T-cell (primary cell): ENCODE measurements around the gene NAPSA. TPM values are rescaled to one million over a fixed set of nuclear protein-coding genes. Genes with fewer than 3 reads are reported as not detected.

Experiments
- ATAC-seq, 4 experiments: fragments of 200-7000 bp in 3 of 4; fragments of 150-1000 bp in 1 of 4; cut with Tn5 transposase; replicated peaks in 1 of 4; 1 replicate in 3 of 4; 2 replicates in 1 of 4; pipeline ENCODE4 v1.10.0; 2021; ENCODE audit warnings: moderate library complexity in 3 of 4, mild to moderate bottlenecking in 2 of 4, moderate number of reproducible peaks in 1 of 4
- CTCF ChIA-PET, 2 donors: fragments of 300-600 bp; sonication (Branson Sonifier 250); formaldehyde crosslinking; loops; one replicate each; lab custom pipeline; 2022; ENCODE audit warnings: antibody characterized with exemption in 2 of 2; lab: Charles Lee
- POLR2A ChIA-PET, 2 donors: fragments of 300-600 bp; sonication (Branson Sonifier 250); formaldehyde crosslinking; loops; one replicate each; lab custom pipeline; 2022; ENCODE audit warnings: antibody characterized with exemption in 2 of 2; lab: Charles Lee
- DNase-seq, 35 experiments: peaks; one replicate each; pipeline versions ENCODE4 v3.0.0 to v3.0.0-alpha.2; 2013 to 2023
- H3K27ac ChIP-seq: one replicate; pipeline ENCODE4 v1.5.1; 2013; ENCODE audit warnings: low read length
- H3K27me3 ChIP-seq, 2 experiments: replicated peaks in 1 of 2; 1 replicate in 1 of 2; 2 replicates in 1 of 2; pipeline versions ENCODE4 v1.6.1 to v1.7.0; 2013; ENCODE audit warnings: low read length in 1 of 2, mixed read lengths in 1 of 2; ENCODE audit not compliant: control insufficient read depth in 2 of 2, insufficient read depth in 2 of 2; ENCODE audit errors: extremely low read depth in 1 of 2
- H3K36me3 ChIP-seq, 2 donors: 1 replicate in 1 of 2; 2 replicates in 1 of 2; pipeline versions ENCODE4 v1.6.1 to v1.7.0; 2013; ENCODE audit warnings: low read length in 1 of 2; ENCODE audit not compliant: control insufficient read depth in 2 of 2, insufficient read depth in 1 of 2; ENCODE audit errors: extremely low read depth in 1 of 2
- H3K4me1 ChIP-seq, 2 experiments: 1 replicate in 1 of 2; 2 replicates in 1 of 2; pipeline versions ENCODE4 v1.6.1 to v1.7.0; 2013; ENCODE audit warnings: low read length in 2 of 2, mixed read lengths in 1 of 2; ENCODE audit not compliant: insufficient read depth in 2 of 2, control insufficient read depth in 1 of 2; ENCODE audit errors: extremely low read depth in 1 of 2
- H3K4me3 ChIP-seq, 2 donors: 1 replicate in 1 of 2; 2 replicates in 1 of 2; pipeline versions ENCODE4 v1.5.1 to v1.7.0; 2013; ENCODE audit warnings: mild to moderate bottlenecking in 2 of 2, low read length in 1 of 2, moderate library complexity in 1 of 2; ENCODE audit not compliant: control insufficient read depth in 1 of 2; ENCODE audit errors: extremely low read depth in 1 of 2
- H3K9me3 ChIP-seq: 2 replicates; pipeline ENCODE4 v1.7.0; 2013
- H3K27ac Mint-ChIP-seq, 2 donors: one replicate each; pipeline ENCODE4 v1.8.0; 2020 to 2021; ENCODE audit warnings: mild to moderate bottlenecking in 2 of 2, mixed read lengths in 2 of 2
- H3K27me3 Mint-ChIP-seq, 2 donors: one replicate each; pipeline ENCODE4 v1.8.0; 2021 to 2022; ENCODE audit warnings: mixed read lengths in 2 of 2
- H3K36me3 Mint-ChIP-seq: one replicate; pipeline ENCODE4 v1.8.0; 2021; ENCODE audit warnings: mixed read lengths
- H3K4me1 Mint-ChIP-seq, 3 donors: one replicate each; pipeline ENCODE4 v1.8.0; 2020 to 2022; ENCODE audit warnings: mixed read lengths in 3 of 3, mild to moderate bottlenecking in 1 of 3
- H3K4me3 Mint-ChIP-seq, 3 donors: one replicate each; pipeline ENCODE4 v1.8.0; 2020 to 2022; ENCODE audit warnings: mild to moderate bottlenecking in 3 of 3, mixed read lengths in 3 of 3, moderate library complexity in 3 of 3
- H3K9me3 Mint-ChIP-seq, 3 donors: one replicate each; pipeline ENCODE4 v1.8.0; 2020 to 2022; ENCODE audit warnings: mixed read lengths in 3 of 3
- WGBS: methylation state at CpG from one replicate; pipeline ENCODE4 v1.1.5; 2013; ENCODE audit warnings: missing lambda C conversion rate; ENCODE audit not compliant: insufficient coverage; 5-methylcytosine and 5-hydroxymethylcytosine counted together
- total RNA-seq, 35 experiments: library from RNA in 6 of 35; stranded (reverse) in 6 of 35; fragments of 120-200 nt in 1 of 35; gene quantifications; one replicate each; pipeline versions ENCODE4 v1.2.1 to v1.2.4 and lab custom pipeline; 2013 to 2026

The NAPSA gene
- total RNA-seq, 5 donors from 2014 or later (not counting 1 experiment from before 2014, with no cell fraction given): 2.6 to 7.1 (median 3.0) TPM

- ChIA-PET POLR2A (no interaction called here), CTCF (no interaction called here)
- peaks cover 22% of the 10 kb centered on the region for H3K36me3 Mint-ChIP-seq
- no peaks in the 10 kb centered on the region for H3K9me3 ChIP-seq
- no peaks in the 10 kb centered on the region for H3K27me3 ChIP-seq
- no peak overlapping the region for H3K4me3 Mint-ChIP-seq
- no peaks in the 10 kb centered on the region for H3K27me3 Mint-ChIP-seq
- H3K27ac Mint-ChIP-seq: no peak overlapping the region
- no peak for DNase-seq
- H3K4me1 ChIP-seq: no peaks in the 10 kb centered on the region
- H3K4me3 ChIP-seq: no peak overlapping the region
- peaks cover 23 to 27% of the 10 kb centered on the region in 2 donors for H3K36me3 ChIP-seq
- no peaks in the 10 kb centered on the region for H3K9me3 Mint-ChIP-seq
- no peak overlapping the region for H3K27ac ChIP-seq
- no peaks in the 10 kb centered on the region for H3K4me1 Mint-ChIP-seq
- WGBS: 97% methylated on average over 19 of the region's 19 CpGs
- no peak for ATAC-seq
These were observed 41.4 kb upstream of the NAPSA start for GRCh38 chr19:50406829-50407228.

DNA sequence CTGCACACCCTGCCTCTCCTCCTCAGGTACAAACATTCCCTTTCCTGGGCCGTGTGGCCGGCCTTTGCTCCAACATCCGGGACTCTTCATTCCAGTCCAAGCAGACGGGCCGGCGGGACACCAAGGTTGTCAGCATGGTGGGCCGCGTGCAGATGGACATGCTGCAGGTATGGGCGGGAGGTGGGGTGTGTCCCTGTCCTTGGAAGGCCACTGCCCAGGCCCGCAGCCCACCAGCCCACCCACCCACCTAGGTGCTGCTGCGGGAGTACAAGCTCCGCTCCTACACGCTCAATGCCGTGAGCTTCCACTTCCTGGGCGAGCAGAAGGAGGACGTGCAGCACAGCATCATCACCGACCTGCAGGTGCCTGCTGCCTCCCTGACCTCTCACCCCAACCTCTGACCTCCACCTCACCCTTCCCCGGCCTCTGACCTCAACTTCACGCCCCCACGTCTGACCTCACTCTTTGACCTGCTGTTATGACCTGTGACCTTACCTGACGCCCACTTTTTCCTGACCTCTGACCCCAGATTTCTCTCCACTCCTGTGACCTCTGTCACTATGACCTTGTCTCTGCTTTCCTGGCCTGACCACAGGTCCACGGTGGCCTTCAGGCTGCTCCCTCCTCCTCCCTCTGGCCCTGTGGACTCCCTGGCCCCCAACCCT, 40.8 kb upstream of the NAPSA start:
- DNase-seq: no peak
- WGBS: 87% methylated on average over 15 of the region's 22 CpGs
- Mint-ChIP-seq H3K9me3 (no peaks in the 10 kb centered on the region), H3K36me3 (peaks cover 22% of the 10 kb centered on the region), H3K4me1 (no peaks in the 10 kb centered on the region), H3K27ac (no peak overlapping the region), H3K4me3 (no peak overlapping the region), H3K27me3 (no peaks in the 10 kb centered on the region)
- ATAC-seq: no peak
- POLR2A ChIA-PET: no interaction called here
- H3K36me3 ChIP-seq: peaks cover 25 to 27% of the 10 kb centered on the region in 2 donors
- H3K27ac ChIP-seq: no peak overlapping the region
- no peaks in the 10 kb centered on the region for H3K27me3 ChIP-seq
- H3K9me3 ChIP-seq: no peaks in the 10 kb centered on the region
- no peak overlapping the region for H3K4me3 ChIP-seq
- H3K4me1 ChIP-seq: no peaks in the 10 kb centered on the region
- CTCF ChIA-PET: no interaction called here

DNA sequence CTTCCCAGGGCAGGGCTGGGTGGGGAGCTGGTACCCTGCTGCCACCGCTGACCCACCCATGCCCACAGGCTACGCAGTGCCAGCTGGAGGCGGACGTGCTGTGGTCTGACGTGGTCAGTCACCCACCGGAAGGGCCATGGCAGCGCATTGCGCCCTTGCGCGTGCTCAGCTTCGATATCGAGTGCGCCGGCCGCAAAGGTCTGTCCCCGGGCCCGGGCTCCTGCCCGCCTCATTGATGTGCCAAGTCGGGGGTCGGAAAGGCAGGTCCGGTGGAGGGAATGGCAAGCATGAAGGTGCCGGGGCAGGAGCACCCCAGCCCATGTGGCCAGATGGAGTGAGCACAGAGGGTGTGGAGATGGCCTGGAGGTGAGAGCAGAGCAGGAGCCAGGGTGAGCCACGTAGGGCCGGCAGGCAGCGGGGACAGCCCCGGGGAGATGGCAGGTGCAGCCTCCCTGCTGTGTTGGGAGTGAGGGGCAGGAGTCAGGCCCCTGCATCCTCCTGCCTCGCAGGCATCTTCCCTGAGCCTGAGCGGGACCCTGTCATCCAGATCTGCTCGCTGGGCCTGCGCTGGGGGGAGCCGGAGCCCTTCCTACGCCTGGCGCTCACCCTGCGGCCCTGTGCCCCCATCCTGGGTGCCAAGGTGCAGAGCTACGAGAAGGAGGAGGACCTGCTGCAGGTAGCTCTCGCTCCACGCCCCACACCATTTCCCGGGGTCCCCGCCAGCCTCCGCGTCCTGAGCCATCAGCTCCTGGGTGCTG, 37.3 kb upstream of the NAPSA start:
- no peak overlapping the region for H3K4me3 Mint-ChIP-seq
- 95% methylated on average over 35 of the region's 41 CpGs for WGBS
- POLR2A ChIA-PET: interaction anchor here in 1 of 2 donors (0.5 kb wide), 1 partner anchor 449 kb away, joined by 3 read pairs; no protein-coding TSS in a partner anchor
- peaks cover 19% of the 10 kb centered on the region for H3K36me3 Mint-ChIP-seq
- Histone ChIP-seq H3K9me3 (no peaks in the 10 kb centered on the region), H3K27ac (no peak overlapping the region), H3K4me1 (no peaks in the 10 kb centered on the region), H3K36me3 (peaks cover 21 to 24% of the 10 kb centered on the region in 2 donors), H3K27me3 (no peaks in the 10 kb centered on the region), H3K4me3 (no peak overlapping the region)
- peaks cover 0 to 4% (median 0%) of the 10 kb centered on the region in 3 donors for H3K4me1 Mint-ChIP-seq
- H3K27ac Mint-ChIP-seq: no peak overlapping the region
- no peak for ATAC-seq
- CTCF ChIA-PET: interaction anchor here in 1 of 2 donors (0.5 kb wide), 1 partner anchor 46 kb away, joined by 5 read pairs; no protein-coding TSS in a partner anchor
- H3K27me3 Mint-ChIP-seq: no peaks in the 10 kb centered on the region
- no peaks in the 10 kb centered on the region for H3K9me3 Mint-ChIP-seq
- no peak for DNase-seq

DNA sequence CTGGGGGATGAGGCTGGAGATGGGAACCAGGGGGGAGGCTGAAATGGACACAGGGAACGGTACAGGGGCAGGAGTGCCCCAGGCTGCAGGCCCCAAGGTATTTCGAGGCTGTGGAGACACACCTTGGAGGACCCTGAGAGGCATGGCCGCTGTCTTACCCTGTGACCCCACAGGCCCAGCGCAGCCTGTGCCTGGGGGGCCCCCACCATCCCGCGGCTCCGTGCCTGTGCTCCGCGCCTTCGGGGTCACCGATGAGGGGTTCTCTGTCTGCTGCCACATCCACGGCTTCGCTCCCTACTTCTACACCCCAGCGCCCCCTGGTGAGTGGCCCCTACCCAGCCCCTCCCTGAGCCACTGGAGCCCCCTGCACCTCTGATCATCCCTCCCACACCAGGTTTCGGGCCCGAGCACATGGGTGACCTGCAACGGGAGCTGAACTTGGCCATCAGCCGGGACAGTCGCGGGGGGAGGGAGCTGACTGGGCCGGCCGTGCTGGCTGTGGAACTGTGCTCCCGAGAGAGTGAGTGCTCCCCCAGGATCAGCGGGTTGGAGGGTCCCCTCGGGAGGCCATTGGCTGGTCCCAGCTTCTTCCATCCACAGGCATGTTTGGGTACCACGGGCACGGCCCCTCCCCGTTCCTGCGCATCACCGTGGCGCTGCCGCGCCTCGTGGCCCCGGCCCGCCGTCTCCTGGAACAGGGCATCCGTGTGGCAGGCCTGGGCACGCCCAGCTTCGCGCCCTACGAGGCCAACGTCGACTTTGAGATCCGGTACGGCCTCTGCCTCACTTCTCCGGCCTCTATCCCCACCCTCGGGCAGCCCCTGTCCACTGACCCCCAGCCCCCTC, 36.4 kb upstream of the NAPSA start:
- H3K4me1 ChIP-seq: no peaks in the 10 kb centered on the region
- H3K27me3 ChIP-seq: no peaks in the 10 kb centered on the region
- CTCF ChIA-PET: no interaction called here
- Mint-ChIP-seq H3K27ac (no peak overlapping the region), H3K9me3 (no peaks in the 10 kb centered on the region), H3K4me3 (no peak overlapping the region), H3K4me1 (peaks cover 0 to 4% (median 0%) of the 10 kb centered on the region in 3 donors), H3K27me3 (no peaks in the 10 kb centered on the region), H3K36me3 (peaks cover 21% of the 10 kb centered on the region)
- no peak overlapping the region for H3K27ac ChIP-seq
- no peak for ATAC-seq
- H3K36me3 ChIP-seq: peaks cover 19 to 21% of the 10 kb centered on the region in 2 donors
- POLR2A ChIA-PET: interaction anchor here in 1 of 2 donors (0.5 kb wide), 1 partner anchor 450 kb away, joined by 3 read pairs; no protein-coding TSS in a partner anchor
- no peak for DNase-seq
- no peak overlapping the region for H3K4me3 ChIP-seq
- H3K9me3 ChIP-seq: no peaks in the 10 kb centered on the region
- WGBS: 92% methylated on average over 43 of the region's 48 CpGs

- peaks cover 0 to 4% (median 0%) of the 10 kb centered on the region in 3 donors for H3K4me1 Mint-ChIP-seq
- no peaks in the 10 kb centered on the region for H3K9me3 Mint-ChIP-seq
- no peaks in the 10 kb centered on the region for H3K27me3 Mint-ChIP-seq
- peaks cover 21% of the 10 kb centered on the region for H3K36me3 Mint-ChIP-seq
- no peak for DNase-seq
- Histone ChIP-seq H3K9me3 (no peaks in the 10 kb centered on the region), H3K4me1 (no peaks in the 10 kb centered on the region), H3K36me3 (peaks cover 14 to 18% of the 10 kb centered on the region in 2 donors), H3K4me3 (no peak overlapping the region), H3K27me3 (no peaks in the 10 kb centered on the region), H3K27ac (no peak overlapping the region)
- CTCF ChIA-PET: no interaction called here
- POLR2A ChIA-PET: no interaction called here
- no peak overlapping the region for H3K4me3 Mint-ChIP-seq
- WGBS: 100% methylated on average over 6 of the region's 10 CpGs
- ATAC-seq: no peak
- no peak overlapping the region for H3K27ac Mint-ChIP-seq
These were observed 33.9 kb upstream of the NAPSA start for GRCh38 chr19:50399368-50399745.

DNA sequence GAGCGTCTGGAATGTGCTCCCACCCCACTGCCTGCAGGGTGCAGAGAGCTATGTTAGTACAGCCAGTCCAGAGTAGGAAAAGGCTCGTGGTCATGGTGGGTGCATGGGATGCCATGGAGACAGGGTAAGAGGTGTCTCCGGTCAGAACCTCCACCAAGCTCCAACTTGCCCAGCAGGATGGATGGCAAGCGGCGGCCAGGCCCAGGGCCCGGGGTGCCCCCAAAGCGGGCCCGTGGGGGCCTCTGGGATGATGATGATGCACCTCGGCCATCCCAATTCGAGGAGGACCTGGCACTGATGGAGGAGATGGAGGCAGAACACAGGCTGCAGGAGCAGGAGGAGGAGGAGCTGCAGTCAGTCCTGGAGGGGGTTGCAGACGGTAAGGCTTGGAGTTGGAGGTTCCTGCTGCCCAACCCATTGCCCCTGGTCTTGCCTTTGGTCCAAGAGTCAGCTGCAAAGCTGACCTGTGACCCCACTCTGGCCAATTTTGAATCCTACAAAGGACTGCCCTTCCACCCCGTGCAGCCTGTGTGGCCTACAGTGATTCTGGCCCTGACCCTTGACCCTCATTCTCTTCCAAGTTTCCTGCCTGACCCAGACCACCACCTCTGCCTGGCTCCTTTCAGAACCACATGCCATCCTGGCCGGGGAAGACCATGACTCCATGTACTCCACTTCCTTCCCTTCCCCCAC, 33.4 kb upstream of the NAPSA start:
- Histone ChIP-seq H3K27me3 (no peaks in the 10 kb centered on the region), H3K4me1 (no peaks in the 10 kb centered on the region), H3K27ac (no peak overlapping the region), H3K9me3 (no peaks in the 10 kb centered on the region), H3K4me3 (no peak overlapping the region), H3K36me3 (peaks cover 14 to 20% of the 10 kb centered on the region in 2 donors)
- peaks cover 0 to 4% (median 0%) of the 10 kb centered on the region in 3 donors for H3K4me1 Mint-ChIP-seq
- no peaks in the 10 kb centered on the region for H3K9me3 Mint-ChIP-seq
- H3K36me3 Mint-ChIP-seq: peaks cover 17% of the 10 kb centered on the region
- ATAC-seq (no peak), DNase-seq (no peak)
- 96% methylated on average over 8 of the region's 13 CpGs for WGBS
- H3K27me3 Mint-ChIP-seq: no peaks in the 10 kb centered on the region
- CTCF ChIA-PET: no interaction called here
- H3K27ac Mint-ChIP-seq: no peak overlapping the region
- no peak overlapping the region for H3K4me3 Mint-ChIP-seq
- POLR2A ChIA-PET: no interaction called here
